ENCODE data around the gene VAC14. TPM values are rescaled to one million over a fixed set of nuclear protein-coding genes. Genes with fewer than 3 reads are reported as not detected.

The VAC14 gene
- total RNA-seq, 1 experiment from 2014 or later = 65.5 TPM

DNA sequence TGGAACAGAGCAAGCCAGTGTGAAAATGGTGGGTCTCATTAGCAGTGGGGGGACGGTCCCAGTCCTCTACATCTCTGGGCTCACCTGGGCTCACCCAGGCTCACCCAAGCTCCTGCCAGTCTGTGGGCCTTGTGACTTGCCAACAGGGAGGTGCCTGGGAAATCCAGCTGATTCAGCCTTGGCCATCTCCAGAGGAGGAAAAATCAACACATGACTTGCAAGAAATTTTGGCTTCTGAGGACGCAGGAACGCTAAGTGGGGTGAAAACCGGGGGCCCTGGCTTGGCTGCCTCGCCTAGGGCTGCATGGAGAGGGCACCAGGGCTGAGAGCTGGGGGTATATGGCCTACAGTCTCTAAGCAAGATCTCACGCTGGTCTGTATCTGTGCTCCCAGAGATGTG, 47.7 kb downstream of the VAC14 start:
- Histone ChIP-seq H3K4me3 (ENCODE audit: low read length) (no peak overlapping the region), H3K79me2 (ENCODE audit: low read length) (no peaks in the 10 kb centered on the region), H3K9me2 (replicated peaks; ENCODE audit: low read length) (no peaks in the 10 kb centered on the region), H3K9ac (ENCODE audit: low read length) (no peak overlapping the region), H2AFZ (ENCODE audit: low read length) (no peak overlapping the region), H3K4me1 (ENCODE audit: insufficient read depth, low read length) (peaks cover 8% of the 10 kb centered on the region), H4K20me1 (ENCODE audit: low read length) (no peaks in the 10 kb centered on the region), H3K9me3 (ENCODE audit: low read length) (no peaks in the 10 kb centered on the region), H3K36me3 (ENCODE audit: low read depth, low read length) (no peaks in the 10 kb centered on the region), H3F3A (ENCODE audit: low read length, unreplicated experiment) (no peaks in the 10 kb centered on the region), H3K27ac (ENCODE audit: low read length) (no peak overlapping the region), H3K4me2 (ENCODE audit: low read length) (no peak overlapping the region), H3K27me3 (ENCODE audit: low read length) (no peaks in the 10 kb centered on the region)
- CTCF ChIA-PET = no interaction called here
- ATAC-seq (no peak), DNase-seq (no peak)
- POLR2A ChIA-PET (ENCODE audit: unreplicated experiment) = no interaction called here
- BruUV-seq (replicated peaks) = no TSS peak
- no peak for TF ChIP-seq EZH2 (IDR thresholded peaks at IDR 0.05; ENCODE audit: low read length, unreplicated experiment)
- TF ChIP-seq, protein P1, sequence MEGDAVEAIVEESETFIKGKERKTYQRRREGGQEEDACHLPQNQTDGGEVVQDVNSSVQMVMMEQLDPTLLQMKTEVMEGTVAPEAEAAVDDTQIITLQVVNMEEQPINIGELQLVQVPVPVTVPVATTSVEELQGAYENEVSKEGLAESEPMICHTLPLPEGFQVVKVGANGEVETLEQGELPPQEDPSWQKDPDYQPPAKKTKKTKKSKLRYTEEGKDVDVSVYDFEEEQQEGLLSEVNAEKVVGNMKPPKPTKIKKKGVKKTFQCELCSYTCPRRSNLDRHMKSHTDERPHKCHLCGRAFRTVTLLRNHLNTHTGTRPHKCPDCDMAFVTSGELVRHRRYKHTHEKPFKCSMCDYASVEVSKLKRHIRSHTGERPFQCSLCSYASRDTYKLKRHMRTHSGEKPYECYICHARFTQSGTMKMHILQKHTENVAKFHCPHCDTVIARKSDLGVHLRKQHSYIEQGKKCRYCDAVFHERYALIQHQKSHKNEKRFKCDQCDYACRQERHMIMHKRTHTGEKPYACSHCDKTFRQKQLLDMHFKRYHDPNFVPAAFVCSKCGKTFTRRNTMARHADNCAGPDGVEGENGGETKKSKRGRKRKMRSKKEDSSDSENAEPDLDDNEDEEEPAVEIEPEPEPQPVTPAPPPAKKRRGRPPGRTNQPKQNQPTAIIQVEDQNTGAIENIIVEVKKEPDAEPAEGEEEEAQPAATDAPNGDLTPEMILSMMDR (conservative IDR thresholded peaks at IDR 0.05; ENCODE audit: low read depth, low read length) = no peak
- intact Hi-C loops (cut with micrococcal nuclease) = no loop called here

DNA sequence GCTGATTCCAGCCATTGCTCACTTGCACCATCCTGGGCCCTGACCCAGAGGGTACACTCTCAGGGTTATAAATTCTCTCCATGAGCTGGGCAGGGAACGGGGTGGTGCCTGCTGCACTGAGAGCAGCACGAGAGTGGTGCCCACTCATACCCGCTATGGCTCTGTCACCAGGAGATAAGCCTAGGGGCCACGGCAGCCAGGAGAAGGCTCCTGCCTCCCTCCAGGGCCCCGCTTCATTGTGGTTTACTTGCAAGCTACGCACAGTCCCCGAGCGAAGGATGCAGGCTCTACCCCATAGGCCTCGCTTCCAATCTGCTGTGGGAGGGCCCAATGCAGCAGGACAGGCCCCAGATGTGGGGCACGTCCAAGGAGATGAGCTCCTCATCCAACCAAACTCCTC, 48.5 kb downstream of the VAC14 start:
- no TSS peak for BruUV-seq (replicated peaks)
- ATAC-seq = no peak
- H3K79me2 ChIP-seq (ENCODE audit: low read length) = no peaks in the 10 kb centered on the region
- H3K9me3 ChIP-seq (ENCODE audit: low read length) = no peaks in the 10 kb centered on the region
- no peak overlapping the region for H3K4me3 ChIP-seq (ENCODE audit: low read length)
- no peaks in the 10 kb centered on the region for H4K20me1 ChIP-seq (ENCODE audit: low read length)
- no peak overlapping the region for H3K27ac ChIP-seq (ENCODE audit: low read length)
- ChIA-PET CTCF (no interaction called here), POLR2A (ENCODE audit: unreplicated experiment) (no interaction called here)
- H3F3A ChIP-seq (ENCODE audit: low read length, unreplicated experiment) = no peaks in the 10 kb centered on the region
- no peak overlapping the region for H3K4me2 ChIP-seq (ENCODE audit: low read length)
- H3K27me3 ChIP-seq (ENCODE audit: low read length) = no peaks in the 10 kb centered on the region
- no peaks in the 10 kb centered on the region for H3K36me3 ChIP-seq (ENCODE audit: low read depth, low read length)
- no peaks in the 10 kb centered on the region for H3K9me2 ChIP-seq (replicated peaks; ENCODE audit: low read length)
- no peak overlapping the region for H3K9ac ChIP-seq (ENCODE audit: low read length)
- H2AFZ ChIP-seq (ENCODE audit: low read length) = no peak overlapping the region
- no peak for DNase-seq
- peaks cover 16% of the 10 kb centered on the region for H3K4me1 ChIP-seq (ENCODE audit: insufficient read depth, low read length)
- intact Hi-C loops (cut with micrococcal nuclease) = no loop called here
- no peak for TF ChIP-seq EZH2phosphoT487 (IDR thresholded peaks at IDR 0.05; ENCODE audit: borderline replicate concordance, low read length)
- no peak for TF ChIP-seq EZH2 (IDR thresholded peaks at IDR 0.05; ENCODE audit: low read length, unreplicated experiment)
- TF ChIP-seq, protein P1 (conservative IDR thresholded peaks at IDR 0.05; ENCODE audit: low read depth, low read length) = no peak

DNA sequence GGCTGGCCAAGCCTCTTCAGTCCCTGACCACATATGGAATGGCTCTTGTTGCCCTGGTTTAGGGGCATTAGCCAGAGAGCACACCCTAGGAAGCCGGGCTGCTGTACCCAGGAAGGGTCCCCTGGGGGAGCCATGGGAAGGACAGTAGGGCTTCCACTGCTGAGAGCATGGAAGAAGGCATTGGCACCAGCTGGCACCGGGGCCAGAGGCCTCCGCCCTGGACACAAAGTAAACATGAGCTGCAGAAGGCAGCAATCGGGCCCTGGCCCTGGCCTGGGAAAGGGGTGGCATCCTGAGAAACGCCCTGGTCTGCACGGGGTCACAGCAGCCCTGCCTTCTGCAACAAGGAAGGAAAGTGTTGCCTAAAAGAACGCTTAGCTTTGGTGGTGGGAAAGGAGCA, 49.4 kb downstream of the VAC14 start:
- CTCF ChIA-PET = no interaction called here
- H3K4me1 ChIP-seq (ENCODE audit: insufficient read depth, low read length) = peaks cover 23% of the 10 kb centered on the region
- H3K9me3 ChIP-seq (ENCODE audit: low read length) = no peaks in the 10 kb centered on the region
- POLR2A ChIA-PET (ENCODE audit: unreplicated experiment) = no interaction called here
- no peaks in the 10 kb centered on the region for H3K79me2 ChIP-seq (ENCODE audit: low read length)
- no peak overlapping the region for H3K4me3 ChIP-seq (ENCODE audit: low read length)
- no peak overlapping the region for H3K9ac ChIP-seq (ENCODE audit: low read length)
- ATAC-seq (no peak), DNase-seq (no peak)
- TF ChIP-seq, protein P1 (conservative IDR thresholded peaks at IDR 0.05; ENCODE audit: low read depth, low read length) = no peak
- no peak for TF ChIP-seq EZH2phosphoT487 (IDR thresholded peaks at IDR 0.05; ENCODE audit: borderline replicate concordance, low read length)
- no peak for TF ChIP-seq EZH2 (IDR thresholded peaks at IDR 0.05; ENCODE audit: low read length, unreplicated experiment)
- no peaks in the 10 kb centered on the region for H3K36me3 ChIP-seq (ENCODE audit: low read depth, low read length)
- no peaks in the 10 kb centered on the region for H4K20me1 ChIP-seq (ENCODE audit: low read length)
- intact Hi-C loops (cut with micrococcal nuclease) = no loop called here
- H3K4me2 ChIP-seq (ENCODE audit: low read length) = no peak overlapping the region
- H3K27ac ChIP-seq (ENCODE audit: low read length) = no peak overlapping the region
- no peak overlapping the region for H2AFZ ChIP-seq (ENCODE audit: low read length)
- BruUV-seq (replicated peaks) = no TSS peak
- no peaks in the 10 kb centered on the region for H3F3A ChIP-seq (ENCODE audit: low read length, unreplicated experiment)
- H3K9me2 ChIP-seq (replicated peaks; ENCODE audit: low read length) = no peaks in the 10 kb centered on the region
- no peaks in the 10 kb centered on the region for H3K27me3 ChIP-seq (ENCODE audit: low read length)
